K562 (cell line): ENCODE data around the gene NLGN3. TPM values are rescaled to one million over a fixed set of nuclear protein-coding genes. Genes with fewer than 3 reads are reported as not detected.

ENCODE experiments used
- ATF1 ChIP-seq, 2 experiments: fragments of 450-650 bp in 1 of 2; IDR thresholded peaks; 2 replicates each; pipeline ENCODE4 v1.6.1; 2016; ENCODE audit warnings: missing compliant biosample characterization in 1 of 2, missing genetic modification characterization in 1 of 2
- HNRNPL ChIP-seq: fragments of 200-400 bp; formaldehyde crosslinking; IDR thresholded peaks from 2 replicates; pipeline ENCODE4 v1.6.1; 2017; ENCODE audit warnings: low read depth, mild to moderate bottlenecking, low read length
- MBD1 ChIP-seq: fragments of 250-450 bp; sonication (Bioruptor Pico); IDR thresholded peaks from 2 replicates; pipeline ENCODE4 v1.8.0; 2022; ENCODE audit warnings: inconsistent platforms
- NR1H2 ChIP-seq: sonication (generic); formaldehyde crosslinking; IDR thresholded peaks from 2 replicates; pipeline ENCODE4 v1.4.0; 2020; ENCODE audit warnings: mild to moderate bottlenecking, missing genetic modification reagents
- POLR2G ChIP-seq: fragments of 200-400 bp; formaldehyde crosslinking; IDR thresholded peaks from 2 replicates; pipeline ENCODE4 v1.6.1; 2017; ENCODE audit warnings: low read depth, mild to moderate bottlenecking, antibody characterized with exemption, low read length, moderate library complexity
- SLC30A9 ChIP-seq: fragments of 250-450 bp; sonication (Bioruptor Pico); IDR thresholded peaks from 2 replicates; pipeline ENCODE4 v1.8.0; 2022; ENCODE audit warnings: mild to moderate bottlenecking, moderate library complexity
- ZZZ3 ChIP-seq: fragments of 450-650 bp; IDR thresholded peaks from 2 replicates; pipeline ENCODE4 v1.6.1; 2016; ENCODE audit warnings: antibody characterized with exemption, mild to moderate bottlenecking, moderate library complexity
- polyA plus RNA-seq, 8 experiments: library from polyadenylated mRNA; depleted of rRNA in 4 of 8; stranded (reverse) in 5 of 8; unstranded in 3 of 8; fragments of >200 nt; fragmentation: Nextera tagmentation in 2 of 8; fragmentation: Illumina TruSeq in 1 of 8; extraction: Ambion mirVana in 2 of 8; extraction: Trizol in 1 of 8; gene quantifications; 2 replicates each; pipeline versions ENCODE4 v1.2.1 to v1.2.3, GENCODE V29; 2011 to 2014; ENCODE audit warnings: inconsistent platforms in 1 of 8, missing spikeins in 1 of 8
- total RNA-seq, 7 experiments: library from RNA; depleted of rRNA in 6 of 7; stranded (reverse); fragments of >200 nt in 6 of 7; fragmentation: Illumina TruSeq in 2 of 7; extraction: Trizol in 2 of 7; gene quantifications; 2 replicates each; pipeline versions ENCODE4 v1.2.1 to v1.2.3, GENCODE V29; 2011 to 2021; ENCODE audit warnings: low replicate concordance in 1 of 7
- TF ChIP-seq, protein P1 (sequence below): fragments of 250-450 bp; sonication (Bioruptor Pico); IDR thresholded peaks from 2 replicates; pipeline ENCODE4 v1.8.0; 2022; ENCODE audit warnings: inconsistent platforms, mild to moderate bottlenecking, moderate library complexity, borderline replicate concordance
- TF ChIP-seq, protein P2 (sequence below), 2 experiments: IDR thresholded peaks; 2 replicates each; pipeline ENCODE4 v1.6.1; 2012; ENCODE audit warnings: improper control_type of control experiment in 2 of 2, low read depth in 2 of 2, low read length in 2 of 2, borderline replicate concordance in 1 of 2

Gene NLGN3
- total and polyA plus RNA-seq, 9 of the 15 experiments (the other 6 are each of a cell fraction or from before 2014, with no cell fraction given), result 0.03 to 0.86 (median 0.25) TPM

- TF ChIP-seq POLR2G, result no peak
- no peak for TF ChIP-seq MBD1 (CRISPR knock-in tag)
- TF ChIP-seq, protein P1, sequence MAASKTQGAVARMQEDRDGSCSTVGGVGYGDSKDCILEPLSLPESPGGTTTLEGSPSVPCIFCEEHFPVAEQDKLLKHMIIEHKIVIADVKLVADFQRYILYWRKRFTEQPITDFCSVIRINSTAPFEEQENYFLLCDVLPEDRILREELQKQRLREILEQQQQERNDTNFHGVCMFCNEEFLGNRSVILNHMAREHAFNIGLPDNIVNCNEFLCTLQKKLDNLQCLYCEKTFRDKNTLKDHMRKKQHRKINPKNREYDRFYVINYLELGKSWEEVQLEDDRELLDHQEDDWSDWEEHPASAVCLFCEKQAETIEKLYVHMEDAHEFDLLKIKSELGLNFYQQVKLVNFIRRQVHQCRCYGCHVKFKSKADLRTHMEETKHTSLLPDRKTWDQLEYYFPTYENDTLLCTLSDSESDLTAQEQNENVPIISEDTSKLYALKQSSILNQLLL (CRISPR knock-in tag), result no peak
- TF ChIP-seq ZZZ3, result no peak
- TF ChIP-seq, protein P2, sequence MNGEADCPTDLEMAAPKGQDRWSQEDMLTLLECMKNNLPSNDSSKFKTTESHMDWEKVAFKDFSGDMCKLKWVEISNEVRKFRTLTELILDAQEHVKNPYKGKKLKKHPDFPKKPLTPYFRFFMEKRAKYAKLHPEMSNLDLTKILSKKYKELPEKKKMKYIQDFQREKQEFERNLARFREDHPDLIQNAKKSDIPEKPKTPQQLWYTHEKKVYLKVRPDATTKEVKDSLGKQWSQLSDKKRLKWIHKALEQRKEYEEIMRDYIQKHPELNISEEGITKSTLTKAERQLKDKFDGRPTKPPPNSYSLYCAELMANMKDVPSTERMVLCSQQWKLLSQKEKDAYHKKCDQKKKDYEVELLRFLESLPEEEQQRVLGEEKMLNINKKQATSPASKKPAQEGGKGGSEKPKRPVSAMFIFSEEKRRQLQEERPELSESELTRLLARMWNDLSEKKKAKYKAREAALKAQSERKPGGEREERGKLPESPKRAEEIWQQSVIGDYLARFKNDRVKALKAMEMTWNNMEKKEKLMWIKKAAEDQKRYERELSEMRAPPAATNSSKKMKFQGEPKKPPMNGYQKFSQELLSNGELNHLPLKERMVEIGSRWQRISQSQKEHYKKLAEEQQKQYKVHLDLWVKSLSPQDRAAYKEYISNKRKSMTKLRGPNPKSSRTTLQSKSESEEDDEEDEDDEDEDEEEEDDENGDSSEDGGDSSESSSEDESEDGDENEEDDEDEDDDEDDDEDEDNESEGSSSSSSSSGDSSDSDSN (IDR thresholded peaks at IDR 0.05; ENCODE audit: borderline replicate concordance in 1 of 2, low read depth in 2 of 2, low read length in 2 of 2), result no peak
- TF ChIP-seq NR1H2 (CRISPR knock-in tag), result no peak
- TF ChIP-seq SLC30A9 (CRISPR knock-in tag), result no peak
- TF ChIP-seq HNRNPL, result no peak
- TF ChIP-seq ATF1 (CRISPR knock-in tag; IDR thresholded peaks at IDR 0.05), result no peak
- no peak for TF ChIP-seq ATF1 (tag; IDR thresholded peaks at IDR 0.05)
These were observed 15.8 kb downstream of the NLGN3 start (continued) for GRCh38 chrX:71160475-71160874.
